Stromal cell of bone marrow (primary cell): ENCODE measurements around the gene GABRR2.
A peak's percentile ranks its signal among the peaks of the same experiment; 100 is the strongest.

Experiments
- DNase-seq: peaks from one replicate; pipeline ENCODE4 v3.0.0-alpha.2; 2012; ENCODE audit warnings: low read depth

The GABRR2 gene

GRCh38 chr6:89290401-89291155, 24.5 kb downstream of the GABRR2 start:
- no peak for DNase-seq

GRCh38 chr6:89289710-89290109, 25.4 kb downstream of the GABRR2 start:
- DNase-seq, result no peak

- DNase-seq, result no peak
These were observed 27.6 kb downstream of the GABRR2 start for GRCh38 chr6:89287351-89288028.

GRCh38 chr6:89286516-89286915, 28.6 kb downstream of the GABRR2 start:
- no peak for DNase-seq

- no peak for DNase-seq
These were observed 29.9 kb downstream of the GABRR2 start for GRCh38 chr6:89284963-89285735.

GRCh38 chr6:89284081-89284480, 31.0 kb downstream of the GABRR2 start:
- DNase-seq, result no peak

- DNase-seq, result no peak
These were observed 32.4 kb downstream of the GABRR2 start for GRCh38 chr6:89282749-89283148.

GRCh38 chr6:89281779-89282246, 33.3 kb downstream of the GABRR2 start:
- peak; percentile 1 for DNase-seq

- no peak for DNase-seq
These were observed 36.1 kb downstream of the GABRR2 start for GRCh38 chr6:89278956-89279355.

- no peak for DNase-seq
These were observed 39.2 kb downstream of the GABRR2 start for GRCh38 chr6:89275900-89276299.

GRCh38 chr6:89273816-89274215, 41.3 kb downstream of the GABRR2 start:
- DNase-seq, result no peak

GRCh38 chr6:89272596-89272995, 42.5 kb downstream of the GABRR2 start:
- DNase-seq, result no peak

- DNase-seq, result no peak
These were observed 44.0 kb downstream of the GABRR2 start for GRCh38 chr6:89270951-89271721.

- no peak for DNase-seq
These were observed 45.1 kb downstream of the GABRR2 start for GRCh38 chr6:89269981-89270380.

GRCh38 chr6:89269252-89269651, 45.8 kb downstream of the GABRR2 start:
- no peak for DNase-seq

GRCh38 chr6:89268776-89269175, 46.3 kb downstream of the GABRR2 start:
- no peak for DNase-seq

GRCh38 chr6:89267918-89268317, 47.2 kb downstream of the GABRR2 start:
- no peak for DNase-seq

GRCh38 chr6:89264296-89264695, 50.8 kb downstream of the GABRR2 start:
- no peak for DNase-seq

- DNase-seq, result no peak
These were observed 54.3 kb downstream of the GABRR2 start for GRCh38 chr6:89260832-89261231.

GRCh38 chr6:89260310-89260709, 54.8 kb downstream of the GABRR2 start:
- no peak for DNase-seq

- no peak for DNase-seq
These were observed 56.2 kb downstream of the GABRR2 start for GRCh38 chr6:89258912-89259311.

- no peak for DNase-seq
These were observed 57.3 kb downstream of the GABRR2 start for GRCh38 chr6:89257781-89258180.
